NCI-H82 treated with DMSO at 0.1 percent for 48 hours (cell line): Measurements from ENCODE around the gene PCDHA9.
"Not testable (repeated sequence)": the region's sequence is repeated elsewhere in the genome, so short reads cannot be mapped to it uniquely, and the experiment has no call there.

Experiments used
- DNase-seq: peaks from one replicate; lab custom pipeline; 2025; ENCODE audit not compliant: unreplicated experiment; lab: John Stamatoyannopoulos, UW

The PCDHA9 gene, protein sequence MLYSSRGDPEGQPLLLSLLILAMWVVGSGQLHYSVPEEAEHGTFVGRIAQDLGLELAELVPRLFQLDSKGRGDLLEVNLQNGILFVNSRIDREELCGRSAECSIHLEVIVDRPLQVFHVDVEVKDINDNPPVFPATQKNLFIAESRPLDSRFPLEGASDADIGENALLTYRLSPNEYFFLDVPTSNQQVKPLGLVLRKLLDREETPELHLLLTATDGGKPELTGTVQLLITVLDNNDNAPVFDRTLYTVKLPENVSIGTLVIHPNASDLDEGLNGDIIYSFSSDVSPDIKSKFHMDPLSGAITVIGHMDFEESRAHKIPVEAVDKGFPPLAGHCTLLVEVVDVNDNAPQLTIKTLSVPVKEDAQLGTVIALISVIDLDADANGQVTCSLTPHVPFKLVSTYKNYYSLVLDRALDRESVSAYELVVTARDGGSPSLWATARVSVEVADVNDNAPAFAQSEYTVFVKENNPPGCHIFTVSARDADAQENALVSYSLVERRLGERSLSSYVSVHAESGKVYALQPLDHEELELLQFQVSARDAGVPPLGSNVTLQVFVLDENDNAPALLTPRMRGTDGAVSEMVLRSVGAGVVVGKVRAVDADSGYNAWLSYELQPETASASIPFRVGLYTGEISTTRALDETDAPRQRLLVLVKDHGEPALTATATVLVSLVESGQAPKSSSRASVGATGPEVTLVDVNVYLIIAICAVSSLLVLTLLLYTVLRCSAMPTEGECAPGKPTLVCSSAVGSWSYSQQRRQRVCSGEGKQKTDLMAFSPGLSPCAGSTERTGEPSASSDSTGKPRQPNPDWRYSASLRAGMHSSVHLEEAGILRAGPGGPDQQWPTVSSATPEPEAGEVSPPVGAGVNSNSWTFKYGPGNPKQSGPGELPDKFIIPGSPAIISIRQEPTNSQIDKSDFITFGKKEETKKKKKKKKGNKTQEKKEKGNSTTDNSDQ

DNA sequence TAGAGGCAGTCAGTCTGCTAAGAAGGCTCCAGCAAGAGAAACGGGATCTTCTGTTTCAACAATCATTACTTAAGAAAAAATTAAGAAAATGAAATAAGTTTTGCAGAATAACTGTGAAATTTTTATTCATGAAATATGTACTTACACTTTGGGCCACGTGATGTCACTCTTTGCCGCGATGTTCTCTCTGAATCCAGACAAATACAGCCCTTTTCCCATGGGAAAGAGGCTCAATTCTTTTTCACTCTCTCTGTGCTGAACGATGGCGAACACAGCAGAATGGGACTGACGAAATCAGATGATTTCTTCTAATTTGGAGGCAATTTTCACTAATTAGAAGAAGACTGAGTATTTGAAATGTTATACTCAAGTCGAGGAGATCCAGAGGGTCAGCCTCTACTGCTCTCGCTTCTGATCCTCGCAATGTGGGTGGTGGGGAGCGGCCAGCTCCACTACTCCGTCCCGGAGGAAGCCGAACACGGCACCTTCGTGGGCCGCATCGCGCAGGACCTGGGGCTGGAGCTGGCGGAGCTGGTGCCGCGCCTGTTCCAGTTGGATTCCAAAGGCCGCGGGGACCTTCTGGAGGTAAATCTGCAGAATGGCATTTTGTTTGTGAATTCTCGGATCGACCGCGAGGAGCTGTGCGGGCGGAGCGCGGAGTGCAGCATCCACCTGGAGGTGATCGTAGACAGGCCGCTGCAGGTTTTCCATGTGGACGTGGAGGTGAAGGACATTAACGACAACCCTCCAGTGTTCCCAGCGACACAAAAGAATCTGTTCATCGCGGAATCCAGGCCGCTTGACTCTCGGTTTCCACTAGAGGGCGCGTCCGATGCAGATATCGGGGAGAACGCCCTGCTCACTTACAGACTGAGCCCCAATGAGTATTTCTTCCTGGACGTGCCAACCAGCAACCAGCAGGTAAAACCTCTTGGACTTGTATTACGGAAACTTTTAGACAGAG lies at the start of gene PCDHA9:
TSS of gene PCDHA9 (plus strand) at position 244 of the 964 bp plus-strand sequence. CDS start at position 358, 114 bp downstream.
- DNase-seq: not testable (repeated sequence)

DNA sequence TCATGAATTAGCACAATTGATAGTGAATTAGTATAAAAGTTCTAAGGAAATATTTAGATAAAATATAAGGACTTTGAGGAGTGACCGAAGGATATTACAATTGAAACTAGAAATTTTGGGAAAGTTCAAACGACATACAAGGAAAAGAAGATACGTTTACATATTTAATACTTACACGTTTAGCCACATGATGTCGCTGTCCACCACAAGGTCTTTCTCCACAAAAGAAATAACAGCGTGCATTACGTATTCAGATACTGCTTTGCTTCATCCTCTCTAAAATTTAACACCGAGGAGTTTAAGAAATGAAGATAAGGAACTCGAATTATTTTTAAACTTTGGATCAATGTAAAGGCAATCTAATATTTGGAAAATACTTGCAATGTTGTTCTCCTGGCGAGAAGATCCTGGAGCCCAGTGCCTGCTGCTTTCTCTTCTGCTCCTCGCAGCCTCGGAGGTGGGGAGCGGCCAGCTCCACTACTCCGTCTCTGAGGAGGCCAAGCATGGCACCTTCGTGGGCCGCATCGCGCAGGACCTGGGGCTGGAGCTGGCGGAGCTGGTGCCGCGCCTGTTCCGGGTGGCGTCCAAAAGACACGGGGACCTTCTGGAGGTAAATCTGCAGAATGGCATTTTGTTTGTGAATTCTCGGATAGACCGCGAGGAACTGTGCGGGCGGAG lies 47.2 kb upstream of the PCDHA9 start, which contains the start of gene PCDHA3:
TSS of gene PCDHA3 (plus strand) at position 242 of the 678 bp plus-strand sequence.
- DNase-seq: no peak

DNA sequence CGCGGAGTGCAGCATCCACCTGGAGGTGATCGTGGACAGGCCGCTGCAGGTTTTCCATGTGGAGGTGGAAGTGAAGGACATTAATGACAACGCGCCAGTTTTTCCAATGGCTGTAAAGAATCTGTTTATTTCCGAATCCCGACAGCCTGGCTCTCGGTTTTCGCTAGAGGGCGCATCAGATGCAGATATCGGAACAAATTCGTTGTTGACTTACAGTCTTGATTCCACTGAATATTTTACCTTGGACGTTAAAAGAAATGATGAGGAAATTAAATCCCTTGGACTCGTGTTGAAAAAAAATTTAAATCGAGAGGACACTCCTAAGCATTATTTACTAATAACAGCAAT lies 46.7 kb upstream of the PCDHA9 start:
- no peak for DNase-seq

DNA sequence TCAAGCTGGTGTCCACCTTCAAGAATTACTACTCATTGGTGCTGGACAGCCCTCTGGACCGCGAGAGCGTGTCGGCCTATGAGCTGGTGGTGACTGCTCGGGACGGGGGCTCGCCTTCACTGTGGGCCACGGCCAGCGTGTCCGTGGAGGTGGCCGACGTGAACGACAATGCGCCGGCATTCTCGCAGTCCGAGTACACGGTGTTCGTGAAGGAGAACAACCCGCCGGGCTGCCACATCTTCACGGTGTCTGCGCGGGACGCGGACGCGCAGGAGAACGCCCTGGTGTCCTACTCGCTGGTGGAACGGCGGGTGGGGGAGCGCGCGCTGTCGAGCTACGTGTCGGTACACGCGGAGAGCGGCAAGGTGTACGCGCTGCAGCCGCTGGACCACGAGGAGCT lies 45.8 kb upstream of the PCDHA9 start:
- not testable (repeated sequence) for DNase-seq

DNA sequence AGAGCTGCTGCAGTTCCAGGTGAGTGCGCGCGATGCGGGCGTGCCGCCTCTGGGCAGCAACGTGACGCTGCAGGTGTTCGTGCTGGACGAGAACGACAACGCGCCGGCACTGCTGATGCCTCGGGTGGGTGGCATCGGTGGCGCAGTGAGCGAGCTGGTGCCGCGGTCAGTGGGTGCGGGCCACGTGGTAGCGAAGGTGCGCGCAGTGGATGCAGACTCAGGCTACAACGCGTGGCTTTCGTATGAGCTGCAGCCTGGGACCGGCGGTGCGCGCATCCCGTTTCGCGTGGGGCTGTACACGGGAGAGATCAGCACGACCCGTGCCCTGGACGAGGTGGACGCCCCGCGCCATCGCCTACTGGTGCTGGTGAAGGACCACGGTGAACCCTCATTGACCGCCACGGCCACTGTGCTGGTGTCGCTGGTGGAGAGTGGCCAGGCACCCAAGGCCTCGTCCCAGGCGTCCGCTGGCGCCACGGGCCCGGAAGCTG lies 45.4 kb upstream of the PCDHA9 start:
- DNase-seq: no peak

DNA sequence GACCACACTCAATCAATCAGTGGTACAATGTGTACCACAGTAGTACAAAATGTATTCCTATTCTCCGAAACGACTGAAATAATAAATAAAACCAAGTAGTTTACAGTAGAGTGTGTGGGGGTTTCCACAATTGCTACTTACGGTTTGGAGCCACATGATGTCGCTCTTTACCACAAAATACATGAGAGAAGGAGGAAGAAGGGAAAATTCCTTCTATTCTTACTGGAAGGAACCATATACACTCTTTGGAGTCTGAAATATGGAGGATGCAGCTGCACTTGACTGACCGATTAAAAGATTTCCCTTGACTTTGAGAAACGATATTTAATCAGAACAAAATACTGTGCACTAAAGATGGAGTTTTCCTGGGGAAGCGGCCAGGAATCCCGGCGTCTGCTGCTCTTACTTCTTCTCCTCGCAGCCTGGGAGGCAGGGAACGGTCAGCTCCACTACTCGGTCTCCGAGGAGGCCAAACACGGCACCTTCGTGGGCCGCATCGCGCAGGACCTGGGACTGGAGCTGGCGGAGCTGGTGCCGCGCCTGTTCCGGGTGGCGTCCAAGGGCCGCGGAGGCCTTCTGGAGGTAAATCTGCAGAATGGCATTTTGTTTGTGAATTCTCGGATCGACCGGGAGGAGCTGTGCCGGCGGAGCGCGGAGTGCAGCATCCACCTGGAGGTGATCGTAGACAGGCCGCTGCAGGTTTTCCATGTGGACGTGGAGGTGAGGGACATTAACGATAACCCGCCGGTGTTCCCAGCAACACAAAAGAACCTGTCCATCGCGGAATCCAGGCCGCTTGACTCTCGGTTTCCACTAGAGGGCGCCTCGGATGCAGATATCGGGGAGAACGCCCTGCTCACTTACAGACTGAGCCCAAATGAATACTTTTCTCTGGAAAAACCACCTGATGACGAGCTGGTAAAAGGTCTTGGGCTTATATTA lies 41.1 kb upstream of the PCDHA9 start, which contains the start of gene PCDHA4:
TSS of gene PCDHA4 (plus strand) at position 235 of the 942 bp plus-strand sequence.
- no peak for DNase-seq

DNA sequence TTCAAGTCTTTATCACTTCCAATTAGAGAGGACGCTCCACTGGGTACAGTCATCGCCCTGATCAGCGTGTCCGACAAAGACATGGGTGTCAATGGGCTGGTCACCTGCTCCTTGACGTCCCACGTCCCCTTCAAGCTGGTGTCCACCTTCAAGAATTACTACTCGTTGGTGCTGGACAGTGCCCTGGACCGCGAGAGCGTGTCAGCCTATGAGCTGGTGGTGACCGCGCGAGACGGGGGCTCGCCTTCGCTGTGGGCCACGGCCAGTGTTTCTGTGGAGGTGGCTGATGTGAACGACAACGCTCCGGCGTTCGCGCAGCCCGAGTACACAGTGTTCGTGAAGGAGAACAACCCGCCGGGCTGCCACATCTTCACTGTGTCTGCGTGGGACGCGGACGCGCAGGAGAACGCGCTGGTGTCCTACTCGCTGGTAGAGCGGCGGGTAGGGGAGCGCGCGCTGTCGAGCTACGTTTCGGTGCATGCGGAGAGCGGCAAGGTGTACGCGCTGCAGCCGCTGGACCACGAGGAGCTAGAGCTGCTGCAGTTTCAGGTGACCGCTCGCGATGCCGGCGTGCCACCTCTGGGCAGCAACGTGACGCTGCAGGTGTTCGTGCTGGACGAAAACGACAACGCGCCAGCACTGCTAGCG lies 39.8 kb upstream of the PCDHA9 start:
- not testable (repeated sequence) for DNase-seq

DNA sequence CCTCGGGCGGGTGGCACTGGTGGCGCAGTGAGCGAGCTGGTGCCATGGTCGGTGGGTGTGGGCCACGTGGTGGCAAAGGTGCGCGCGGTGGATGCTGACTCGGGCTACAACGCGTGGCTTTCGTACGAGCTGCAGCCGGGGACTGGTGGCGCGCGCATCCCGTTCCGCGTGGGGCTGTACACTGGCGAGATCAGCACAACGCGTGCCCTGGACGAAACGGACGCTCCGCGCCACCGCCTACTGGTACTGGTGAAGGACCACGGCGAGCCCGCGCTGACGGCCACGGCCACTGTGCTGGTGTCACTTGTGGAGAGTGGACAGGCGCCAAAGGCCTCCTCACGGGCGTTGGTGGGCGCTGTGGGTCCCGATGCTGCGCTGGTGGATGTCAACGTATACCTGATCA lies 39.3 kb upstream of the PCDHA9 start:
- no peak for DNase-seq

DNA sequence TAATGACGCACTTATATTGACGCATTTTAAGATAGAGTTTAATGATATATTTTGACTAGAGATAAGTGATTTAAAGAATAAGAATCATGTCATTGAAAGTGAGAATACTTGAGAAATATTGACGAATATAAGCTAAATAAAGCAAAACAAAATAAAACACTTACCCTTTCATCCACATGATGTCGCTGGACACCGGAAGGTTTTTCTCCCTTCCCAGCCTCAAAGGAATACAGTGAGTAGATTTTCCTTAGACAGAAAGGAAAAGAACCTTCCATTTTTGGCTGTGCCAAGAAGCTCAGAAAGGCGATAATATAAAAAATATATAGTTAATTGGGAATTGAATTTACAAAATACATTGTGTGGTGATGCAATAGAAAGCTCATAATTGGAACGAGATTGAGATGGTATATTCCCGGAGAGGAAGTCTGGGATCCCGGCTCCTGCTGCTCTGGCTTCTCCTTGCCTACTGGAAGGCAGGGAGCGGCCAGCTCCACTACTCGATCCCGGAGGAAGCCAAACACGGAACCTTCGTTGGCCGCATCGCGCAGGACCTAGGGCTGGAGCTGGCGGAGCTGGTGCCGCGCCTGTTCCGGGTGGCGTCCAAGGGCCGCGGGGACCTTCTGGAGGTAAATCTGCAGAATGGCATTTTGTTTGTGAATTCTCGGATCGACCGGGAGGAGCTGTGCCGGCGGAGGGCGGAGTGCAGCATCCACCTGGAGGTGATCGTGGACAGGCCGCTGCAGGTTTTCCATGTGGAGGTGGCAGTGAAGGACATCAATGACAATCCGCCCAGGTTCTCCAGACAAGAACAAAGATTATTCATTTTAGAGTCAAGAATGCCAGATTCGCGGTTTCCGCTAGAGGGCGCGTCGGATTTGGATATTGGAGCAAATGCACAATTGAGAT lies 26.6 kb upstream of the PCDHA9 start, which contains the start of gene PCDHA5:
TSS of gene PCDHA5 (plus strand) at position 239 of the 906 bp plus-strand sequence.
- no peak for DNase-seq

DNA sequence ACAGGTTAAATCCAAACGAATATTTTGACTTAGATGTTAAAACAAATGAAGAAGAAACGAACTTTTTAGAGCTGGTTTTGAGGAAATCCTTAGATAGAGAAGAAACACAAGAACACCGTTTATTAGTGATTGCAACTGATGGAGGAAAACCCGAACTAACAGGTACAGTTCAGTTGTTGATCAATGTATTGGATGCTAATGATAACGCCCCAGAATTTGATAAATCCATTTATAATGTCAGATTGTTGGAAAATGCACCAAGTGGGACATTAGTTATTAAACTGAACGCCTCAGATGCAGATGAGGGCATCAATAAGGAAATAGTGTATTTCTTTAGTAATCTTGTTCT lies 25.9 kb upstream of the PCDHA9 start:
- no peak for DNase-seq

DNA sequence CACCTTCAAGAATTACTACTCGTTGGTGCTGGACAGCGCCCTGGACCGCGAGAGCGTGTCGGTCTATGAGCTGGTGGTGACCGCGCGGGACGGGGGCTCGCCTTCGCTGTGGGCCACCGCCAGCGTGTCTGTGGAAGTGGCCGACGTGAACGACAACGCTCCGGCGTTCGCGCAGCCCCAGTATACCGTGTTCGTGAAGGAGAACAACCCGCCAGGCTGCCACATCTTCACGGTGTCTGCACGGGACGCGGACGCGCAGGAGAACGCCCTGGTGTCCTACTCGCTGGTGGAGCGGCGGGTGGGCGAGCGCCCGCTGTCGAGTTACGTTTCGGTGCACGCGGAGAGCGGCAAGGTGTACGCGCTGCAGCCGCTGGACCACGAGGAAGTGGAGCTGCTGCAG lies 25.2 kb upstream of the PCDHA9 start:
- DNase-seq: not testable (repeated sequence)

DNA sequence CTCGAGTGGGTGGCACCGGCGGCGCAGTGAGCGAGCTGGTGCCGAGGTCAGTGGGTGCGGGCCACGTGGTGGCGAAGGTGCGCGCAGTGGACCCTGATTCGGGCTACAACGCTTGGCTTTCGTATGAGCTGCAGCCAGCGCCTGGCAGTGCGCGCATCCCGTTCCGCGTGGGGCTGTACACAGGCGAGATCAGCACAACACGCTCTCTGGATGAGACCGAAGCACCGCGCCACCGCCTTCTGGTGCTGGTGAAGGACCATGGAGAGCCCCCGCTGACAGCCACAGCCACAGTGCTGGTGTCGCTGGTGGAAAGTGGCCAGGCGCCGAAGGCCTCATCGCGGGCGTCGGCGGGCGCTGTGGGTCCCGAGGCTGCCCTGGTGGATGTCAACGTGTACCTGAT lies 24.7 kb upstream of the PCDHA9 start:
- no peak for DNase-seq

DNA sequence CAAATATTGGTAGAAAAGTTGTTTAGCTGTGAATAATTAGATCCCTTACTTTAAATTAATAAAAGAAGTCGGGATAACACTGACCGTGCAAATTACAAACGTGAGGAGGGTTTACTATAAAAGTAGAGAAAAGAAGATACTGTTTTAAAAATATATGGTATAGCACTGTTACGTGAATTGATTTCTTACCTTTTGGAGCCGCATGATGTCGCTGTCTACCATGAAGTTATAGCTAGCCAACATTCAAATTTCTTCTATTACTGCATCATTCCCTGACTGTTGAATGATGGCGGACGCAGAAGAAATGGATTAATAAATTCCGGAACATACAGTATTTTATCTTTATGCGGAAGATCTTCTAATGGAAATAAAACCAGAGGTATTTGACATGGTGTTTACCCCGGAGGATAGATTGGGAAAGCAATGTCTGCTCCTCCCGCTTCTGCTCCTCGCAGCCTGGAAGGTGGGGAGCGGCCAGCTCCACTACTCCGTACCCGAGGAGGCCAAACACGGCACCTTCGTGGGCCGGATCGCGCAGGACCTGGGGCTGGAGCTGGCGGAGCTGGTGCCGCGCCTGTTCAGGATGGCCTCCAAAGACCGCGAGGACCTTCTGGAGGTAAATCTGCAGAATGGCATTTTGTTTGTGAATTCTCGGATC lies 20.3 kb upstream of the PCDHA9 start, which contains the start of gene PCDHA6:
TSS of gene PCDHA6 (plus strand) at position 257 of the 658 bp plus-strand sequence. CDS start at position 389, 132 bp downstream.
- DNase-seq: no peak

DNA sequence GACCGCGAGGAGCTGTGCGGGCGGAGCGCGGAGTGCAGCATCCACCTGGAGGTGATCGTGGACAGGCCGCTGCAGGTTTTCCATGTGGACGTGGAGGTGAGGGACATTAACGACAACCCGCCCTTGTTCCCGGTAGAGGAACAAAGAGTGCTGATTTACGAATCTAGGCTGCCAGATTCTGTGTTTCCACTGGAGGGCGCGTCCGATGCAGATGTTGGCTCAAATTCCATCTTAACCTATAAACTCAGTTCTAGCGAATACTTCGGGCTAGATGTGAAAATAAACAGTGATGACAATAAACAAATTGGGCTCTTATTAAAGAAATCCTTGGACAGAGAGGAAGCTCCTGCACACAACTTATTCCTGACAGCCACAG lies 19.8 kb upstream of the PCDHA9 start:
- DNase-seq: no peak

DNA sequence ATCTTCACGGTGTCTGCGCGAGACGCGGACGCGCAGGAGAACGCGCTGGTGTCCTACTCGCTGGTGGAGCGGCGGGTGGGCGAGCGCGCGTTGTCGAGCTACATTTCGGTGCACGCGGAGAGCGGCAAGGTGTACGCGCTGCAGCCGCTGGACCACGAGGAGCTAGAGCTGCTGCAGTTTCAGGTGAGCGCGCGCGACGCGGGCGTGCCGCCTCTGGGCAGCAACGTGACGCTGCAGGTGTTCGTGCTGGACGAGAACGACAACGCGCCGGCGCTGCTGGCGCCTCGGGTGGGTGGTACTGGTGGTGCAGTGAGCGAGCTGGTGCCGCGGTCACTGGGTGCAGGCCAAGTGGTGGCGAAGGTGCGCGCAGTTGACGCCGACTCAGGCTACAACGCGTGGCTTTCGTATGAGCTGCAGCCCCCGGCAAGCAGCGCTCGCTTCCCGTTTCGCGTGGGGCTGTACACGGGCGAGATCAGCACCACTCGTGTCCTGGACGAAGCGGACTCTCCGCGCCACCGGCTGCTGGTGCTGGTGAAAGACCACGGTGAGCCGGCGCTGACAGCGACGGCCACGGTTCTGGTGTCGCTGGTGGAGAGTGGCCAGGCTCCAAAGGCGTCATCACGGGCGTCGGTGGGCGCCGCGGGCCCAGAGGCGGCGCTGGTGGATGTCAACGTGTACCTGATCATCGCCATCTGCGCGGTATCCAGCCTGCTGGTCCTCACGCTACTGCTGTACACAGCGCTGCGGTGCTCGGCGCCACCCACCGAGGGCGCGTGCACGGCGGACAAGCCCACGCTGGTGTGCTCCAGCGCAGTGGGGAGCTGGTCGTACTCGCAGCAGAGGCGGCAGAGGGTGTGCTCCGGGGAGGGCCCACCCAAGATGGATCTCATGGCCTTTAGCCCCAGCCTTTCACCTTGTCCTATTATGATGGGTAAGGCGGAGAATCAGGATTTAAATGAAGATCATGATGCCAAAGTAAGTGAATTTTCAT lies 18.4 kb upstream of the PCDHA9 start:
- not testable (repeated sequence) for DNase-seq
